ENCODE measurements around the gene ASTN1. TPM values are rescaled to one million over a fixed set of nuclear protein-coding genes. Genes with fewer than 3 reads are reported as not detected.
A peak's percentile ranks its signal among the peaks of the same experiment; 100 is the strongest.

Gene ASTN1
- total and polyA plus RNA-seq, 2 of the 4 experiments (the other 2 are of a cell fraction), result under 0.01 to 0.07 TPM

- no peak overlapping the region for H4K91ac ChIP-seq (ENCODE audit: insufficient read depth, low read depth, low read length)
- H2AK5ac ChIP-seq (ENCODE audit: low read depth, low read length), result no peak overlapping the region
- H3K27ac ChIP-seq (ENCODE audit: insufficient read depth, low read length), result no peak overlapping the region
- no peak overlapping the region for H3K14ac ChIP-seq (replicated peaks; ENCODE audit: low read depth, low read length)
- no peak overlapping the region for H2BK5ac ChIP-seq (ENCODE audit: low read depth, low read length, poor library complexity, severe bottlenecking)
- no peak overlapping the region for H3K9ac ChIP-seq (ENCODE audit: low read depth, low read length)
- TF ChIP-seq MAFK (IDR thresholded peaks at IDR 0.05; ENCODE audit: low read depth, low read length) (peak; percentile 85), RFX5 (IDR thresholded peaks at IDR 0.05; ENCODE audit: low read depth, low read length) (no peak)
- H2BK20ac ChIP-seq (ENCODE audit: low read depth, low read length), result no peak overlapping the region
- no peaks in the 10 kb centered on the region for H3K36me3 ChIP-seq (ENCODE audit: control insufficient read depth, insufficient read depth, low read length)
- BruUV-seq (replicated peaks), result no TSS peak
- no peak overlapping the region for H3K4ac ChIP-seq (ENCODE audit: low read depth, low read length)
- ChIA-PET POLR2A (ENCODE audit: unreplicated experiment) (no interaction called here), CTCF (no interaction called here)
- H3K23ac ChIP-seq (ENCODE audit: low read depth, low read length), result no peak overlapping the region
- H3K27me3 ChIP-seq (ENCODE audit: control insufficient read depth, insufficient read depth, low read length), result no peaks in the 10 kb centered on the region
- ATAC-seq (ENCODE audit: low read depth), result no peak
- no peak overlapping the region for H3K4me2 ChIP-seq (ENCODE audit: low read depth, low read length)
- no peak overlapping the region for H2BK120ac ChIP-seq (ENCODE audit: low read depth, low read length)
- no peaks in the 10 kb centered on the region for H3K79me1 ChIP-seq (ENCODE audit: low read depth in 1 of 2, low read length in 2 of 2)
- no peak overlapping the region for H2BK15ac ChIP-seq (ENCODE audit: low read depth, low read length)
- H2AK9ac ChIP-seq (replicated peaks; ENCODE audit: low read depth, low read length, poor library complexity), result no peak overlapping the region
- no peak overlapping the region for H2AFZ ChIP-seq (replicated peaks; ENCODE audit: low read length, poor library complexity)
- no peak overlapping the region for H4K8ac ChIP-seq (ENCODE audit: low read depth in 2 of 2, low read length in 2 of 2)
- no peaks in the 10 kb centered on the region for H3K4me1 ChIP-seq (ENCODE audit: control insufficient read depth, insufficient read depth, low read length)
- H3K9me3 ChIP-seq (ENCODE audit: control insufficient read depth, insufficient read depth, low read length), result no peaks in the 10 kb centered on the region
- H4K5ac ChIP-seq (ENCODE audit: low read depth, low read length), result no peak overlapping the region
- intact Hi-C loops (cut with micrococcal nuclease), result no loop called here
- no peak overlapping the region for H3K18ac ChIP-seq (ENCODE audit: low read depth, low read length)
- no peak for DNase-seq
- H3K56ac ChIP-seq (ENCODE audit: extremely low read depth, insufficient read depth, low read length), result no peak overlapping the region
- no peak overlapping the region for H3K4me3 ChIP-seq (ENCODE audit: insufficient read depth, low read depth, low read length)
- H4K20me1 ChIP-seq (ENCODE audit: insufficient read depth, low read length), result no peaks in the 10 kb centered on the region
- no CpG with 5 or more reads among the region's 1 CpG for WGBS, 2 experiments (ENCODE audit: extremely low coverage in 2 of 2, insufficient read length in 1 of 2)
- no peaks in the 10 kb centered on the region for H3K9me1 ChIP-seq (ENCODE audit: insufficient read depth, low read length)
- in situ Hi-C loops (cut with MboI; ENCODE audit: low sequenced_read_pairs), result no loop called here
- dilution Hi-C loops (cut with HindIII; ENCODE audit: low sequenced_read_pairs, unreplicated experiment), result no loop called here
Measured at GRCh38 chr1:177142010-177142409, 22.5 kb downstream of the ASTN1 start.

Data from IMR-90 (cell line).